AG20443 (cell line): ENCODE measurements around the gene TMEM170B.

ENCODE experiments used
- DNase-seq: peaks from one replicate; pipeline ENCODE4 v3.0.0; 2012; ENCODE audit warnings: low spot score, mixed read lengths

Gene TMEM170B

GRCh38 chr6:11537229-11538051, at the start of gene TMEM170B:
TSS of gene TMEM170B (plus strand) at chr6:11537749. CDS start at chr6:11538278, 529 bp downstream.
- peak; percentile 99 for DNase-seq

GRCh38 chr6:11490996-11491395, 46.6 kb upstream of the TMEM170B start:
- DNase-seq = no peak

GRCh38 chr6:11491596-11492463, 45.7 kb upstream of the TMEM170B start:
- no peak for DNase-seq

- DNase-seq = no peak
Measured at GRCh38 chr6:11492464-11493290, 44.9 kb upstream of the TMEM170B start.

DNA sequence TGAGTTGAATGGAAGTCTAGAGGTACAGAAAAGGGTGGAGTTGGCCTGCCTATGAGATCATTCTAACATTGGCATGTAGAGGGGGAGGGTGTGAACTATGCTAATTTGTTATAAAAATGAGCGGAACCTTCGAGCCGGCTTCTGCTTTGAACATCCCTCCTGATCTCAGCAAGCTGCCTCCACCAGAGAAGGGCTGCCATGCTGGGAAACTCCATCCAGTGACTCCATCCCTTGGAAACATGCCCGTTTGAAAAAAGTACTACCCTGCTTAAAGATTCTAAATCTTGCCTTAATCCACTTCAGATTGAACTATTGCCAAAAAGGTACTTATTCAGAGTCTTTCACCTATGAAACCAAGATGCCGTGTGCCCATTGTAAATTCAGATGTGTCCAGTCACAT, 43.6 kb upstream of the TMEM170B start:
- no peak for DNase-seq

- DNase-seq = no peak
Measured at GRCh38 chr6:11494786-11495564, 42.6 kb upstream of the TMEM170B start.

DNA sequence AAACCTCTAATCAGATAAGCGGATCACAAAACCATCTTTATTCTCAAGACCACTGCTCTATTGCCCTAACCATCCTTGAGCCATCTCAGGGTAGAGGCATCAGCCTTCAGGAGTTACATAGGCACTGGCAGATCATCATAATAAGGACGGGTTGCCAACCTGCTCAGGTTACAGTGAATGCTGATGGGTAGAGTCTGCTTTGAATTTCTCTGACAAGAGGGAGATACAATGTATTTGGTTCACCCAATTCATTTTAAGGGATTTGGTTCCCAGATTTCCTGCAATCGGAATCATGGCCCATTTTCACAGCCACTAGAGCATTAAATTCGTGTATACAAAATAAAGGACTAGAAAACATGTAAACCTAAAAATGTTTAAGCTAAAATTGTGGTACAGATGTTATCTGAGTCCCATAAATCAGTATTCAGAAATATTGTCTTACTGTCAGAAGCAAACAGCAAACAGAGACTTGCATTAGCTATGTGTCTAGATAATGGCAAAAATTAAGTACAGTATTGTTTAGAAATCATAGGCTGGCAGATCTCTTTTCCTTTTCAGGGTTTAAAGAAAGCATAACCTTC, 41.9 kb upstream of the TMEM170B start:
- no peak for DNase-seq

GRCh38 chr6:11496152-11497060, 41.1 kb upstream of the TMEM170B start:
- DNase-seq = peak; percentile 82

DNA sequence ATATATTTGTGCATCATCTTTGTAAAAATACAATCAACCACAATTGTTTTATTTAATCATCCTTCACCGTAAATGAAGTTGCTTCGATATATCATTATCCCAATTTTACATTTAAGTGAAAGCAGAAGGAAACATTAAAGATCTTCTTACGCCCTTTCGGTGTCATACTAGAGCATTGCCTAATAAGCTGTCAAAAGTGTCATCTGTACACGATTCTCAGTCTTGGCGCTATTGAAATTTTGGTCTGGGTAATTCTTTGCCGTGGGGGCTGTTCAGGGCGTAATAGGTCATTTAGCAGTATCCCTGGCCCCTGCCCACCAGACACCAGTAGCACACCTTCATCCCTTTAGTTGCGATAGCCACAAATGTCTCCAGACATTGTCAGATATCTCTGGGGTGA, 40.4 kb upstream of the TMEM170B start:
- DNase-seq = no peak

GRCh38 chr6:11497881-11498280, 39.7 kb upstream of the TMEM170B start:
- peak; percentile 27 for DNase-seq

GRCh38 chr6:11500008-11500407, 37.5 kb upstream of the TMEM170B start:
- DNase-seq = no peak

GRCh38 chr6:11509471-11509870, 28.1 kb upstream of the TMEM170B start:
- DNase-seq = no peak

- DNase-seq = no peak
Measured at GRCh38 chr6:11514672-11515071, 22.9 kb upstream of the TMEM170B start.

- no peak for DNase-seq
Measured at GRCh38 chr6:11515763-11516162, 21.8 kb upstream of the TMEM170B start.

- DNase-seq = peak; percentile 7
Measured at GRCh38 chr6:11522812-11523605, 14.5 kb upstream of the TMEM170B start.

DNA sequence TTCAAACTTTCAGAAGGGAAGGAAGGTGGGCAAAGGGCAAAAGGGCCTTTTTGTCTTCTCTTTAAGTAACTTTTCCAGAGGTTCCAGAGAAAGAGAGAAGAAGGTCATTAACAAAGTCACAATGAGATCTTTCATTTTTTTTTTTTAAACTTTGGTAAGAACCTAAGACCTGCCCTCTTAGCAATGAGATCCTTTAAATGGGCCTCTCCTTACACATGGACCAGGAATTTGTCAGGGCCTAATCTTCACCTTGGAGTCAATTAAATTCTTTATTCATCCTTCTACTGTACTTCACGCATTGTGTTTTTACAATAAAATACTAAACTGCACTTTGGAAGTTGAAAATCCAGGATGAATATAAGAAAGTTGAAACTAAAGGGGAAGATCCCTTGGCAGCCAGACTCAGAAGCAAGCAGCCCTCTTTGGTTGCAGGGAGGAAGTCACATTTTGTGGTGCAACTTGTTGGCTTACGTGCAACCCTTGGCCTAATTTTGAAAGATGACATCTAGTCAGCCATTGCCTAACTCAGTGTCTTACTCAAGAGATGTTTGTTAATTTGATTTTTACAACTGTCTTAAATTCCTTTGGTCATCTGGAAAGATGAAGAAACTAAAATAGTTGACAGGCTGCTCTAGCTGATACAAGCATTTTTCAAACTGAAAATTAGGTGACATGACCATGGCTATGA, 11.9 kb upstream of the TMEM170B start:
- peak; percentile 75 for DNase-seq

DNA sequence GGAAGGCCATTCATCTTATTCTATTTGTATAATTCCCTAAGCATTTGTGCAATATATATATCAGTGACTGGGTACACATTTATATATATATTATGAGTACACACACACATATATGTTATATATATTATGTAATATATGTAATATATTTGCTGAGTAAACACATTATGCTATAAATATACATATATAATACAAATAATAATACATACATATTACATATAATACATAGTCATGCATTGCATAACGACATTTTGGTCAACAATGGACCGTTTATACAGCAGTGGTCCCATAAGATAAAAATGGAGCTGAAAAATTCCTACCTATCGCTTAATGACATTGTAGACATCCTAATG, 11.4 kb upstream of the TMEM170B start:
- DNase-seq = no peak

DNA sequence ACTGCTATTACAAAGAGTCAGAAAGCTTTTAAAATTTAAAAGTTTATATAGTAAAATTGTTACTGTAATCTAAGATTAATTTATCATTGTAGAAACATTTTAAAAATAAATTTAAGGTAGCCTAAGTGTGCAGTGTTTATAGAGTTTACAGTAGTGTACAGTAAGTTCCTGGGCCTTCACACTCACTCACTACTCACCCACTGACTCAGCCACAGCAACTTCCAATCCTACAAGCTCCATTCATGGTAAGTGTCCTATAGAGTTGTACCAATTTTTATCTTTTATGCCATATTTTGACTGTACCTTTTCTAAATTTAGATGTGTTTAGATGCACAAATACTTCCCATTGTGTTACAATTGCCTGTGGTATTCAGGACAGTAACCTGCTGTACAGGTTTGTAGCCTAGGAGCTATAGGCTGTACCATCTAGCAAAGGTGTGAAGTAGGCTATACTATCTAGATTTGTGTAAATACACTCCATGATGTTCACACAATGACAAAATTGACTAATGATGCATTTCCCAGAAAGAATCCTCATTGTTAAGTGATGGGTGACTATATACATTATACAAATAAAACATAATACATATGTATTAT, 10.2 kb upstream of the TMEM170B start:
- DNase-seq = no peak
